HG02938 (cell line): ENCODE measurements around the gene GPRIN3.
"Not testable (repeated sequence)": the region's sequence is repeated elsewhere in the genome, so short reads cannot be mapped to it uniquely, and the experiment has no call there.

Experiments
- ATAC-seq: cut with Tn5 transposase; IDR thresholded peaks from one replicate; pipeline ENCODE4 v1.9.1; 2021; ENCODE audit warnings: mild to moderate bottlenecking, moderate library complexity; ENCODE audit not compliant: unreplicated experiment

Gene GPRIN3

GRCh38 chr4:89314291-89314690 lies 6.7 kb upstream of the GPRIN3 start:
- ATAC-seq: no peak

GRCh38 chr4:89312066-89312465 lies 4.5 kb upstream of the GPRIN3 start:
- no peak for ATAC-seq

- no peak for ATAC-seq
Measured at GRCh38 chr4:89311433-89311832, 3.8 kb upstream of the GPRIN3 start.

GRCh38 chr4:89309154-89309553 lies 1.6 kb upstream of the GPRIN3 start:
- not testable (repeated sequence) for ATAC-seq

GRCh38 chr4:89308161-89308500 lies 531 bp upstream of the GPRIN3 start:
- ATAC-seq: no peak

GRCh38 chr4:89307178-89307445 lies 488 bp downstream of the GPRIN3 start:
- no peak for ATAC-seq

- ATAC-seq: no peak
Measured at GRCh38 chr4:89306486-89307177, 968 bp downstream of the GPRIN3 start.

- no peak for ATAC-seq
Measured at GRCh38 chr4:89305712-89306437, 1.7 kb downstream of the GPRIN3 start.

- ATAC-seq: no peak
Measured at GRCh38 chr4:89305028-89305427, 2.6 kb downstream of the GPRIN3 start.

- ATAC-seq: no peak
Measured at GRCh38 chr4:89303814-89304388, 3.7 kb downstream of the GPRIN3 start.

GRCh38 chr4:89303177-89303576 lies 4.4 kb downstream of the GPRIN3 start:
- ATAC-seq: no peak

GRCh38 chr4:89301902-89302301 lies 5.7 kb downstream of the GPRIN3 start:
- ATAC-seq: no peak

- no peak for ATAC-seq
Measured at GRCh38 chr4:89301003-89301402, 6.6 kb downstream of the GPRIN3 start.

GRCh38 chr4:89300499-89300898 lies 7.1 kb downstream of the GPRIN3 start:
- ATAC-seq: no peak

GRCh38 chr4:89300060-89300459 lies 7.5 kb downstream of the GPRIN3 start:
- no peak for ATAC-seq

- ATAC-seq: peak; percentile 32
Measured at GRCh38 chr4:89299153-89299791, 8.3 kb downstream of the GPRIN3 start.

GRCh38 chr4:89298788-89299152 lies 8.8 kb downstream of the GPRIN3 start:
- no peak for ATAC-seq

- no peak for ATAC-seq
Measured at GRCh38 chr4:89298155-89298554, 9.4 kb downstream of the GPRIN3 start.

- ATAC-seq: no peak
Measured at GRCh38 chr4:89296896-89297295, 10.7 kb downstream of the GPRIN3 start.

GRCh38 chr4:89296399-89296798 lies 11.2 kb downstream of the GPRIN3 start:
- ATAC-seq: no peak

- ATAC-seq: no peak
Measured at GRCh38 chr4:89295415-89295927, 12.1 kb downstream of the GPRIN3 start.
